ENCODE results near the gene PLIN3. TPM values are rescaled to one million over a fixed set of nuclear protein-coding genes. Genes with fewer than 3 reads are reported as not detected.

PLIN3 gene
- total and polyA plus RNA-seq, 9 of the 15 experiments (the other 6 are each of a cell fraction or from before 2014, with no cell fraction given) = 7.5 to 75.6 (median 43.1) TPM

DNA sequence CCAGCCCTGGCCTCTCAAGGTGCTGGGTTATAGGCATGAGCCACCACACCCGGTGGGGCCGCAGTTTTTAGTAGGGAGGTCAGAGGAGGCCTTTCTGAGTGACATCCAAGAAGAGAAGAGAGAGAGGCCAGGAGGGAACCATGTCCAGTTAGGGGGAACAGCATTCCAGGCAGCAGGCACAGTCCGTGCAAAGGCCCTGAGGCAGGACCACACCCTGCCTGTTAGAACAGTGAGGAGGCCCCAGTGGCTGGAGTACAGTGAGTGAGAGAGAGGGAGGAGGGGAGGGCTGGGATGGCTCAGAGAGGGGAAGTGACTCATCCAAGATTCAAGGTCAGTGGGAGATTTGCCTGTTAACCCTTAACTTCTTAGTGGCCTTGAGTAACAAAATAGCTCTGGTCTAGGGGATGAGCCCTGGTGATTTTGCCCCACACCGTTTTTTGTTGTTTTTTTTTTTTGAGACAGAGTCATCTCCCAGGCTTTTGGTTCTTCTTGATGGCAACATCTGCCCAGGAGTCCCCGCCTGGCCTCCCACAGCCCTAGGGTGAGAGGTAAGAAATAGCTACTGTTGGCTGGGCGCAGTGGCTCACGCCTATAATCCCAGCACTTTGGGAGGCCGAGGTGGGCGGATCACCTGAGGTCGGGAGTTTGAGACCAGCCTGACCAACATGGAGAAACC is 2.7 kb upstream of the PLIN3 start (continued):
- TF ChIP-seq ZBED1 (IDR thresholded peaks at IDR 0.05) (no peak), GATAD2A (IDR thresholded peaks at IDR 0.05) (peak; percentile 47; the same call in 1 of the 2 replicates), ESRRA (IDR thresholded peaks at IDR 0.05; ENCODE audit: borderline replicate concordance, low read depth) (peak; percentile 100), PML (IDR thresholded peaks at IDR 0.05; ENCODE audit: low read length) (no peak), TGIF2 (CRISPR knock-in tag; IDR thresholded peaks at IDR 0.05) (no peak), DMBX1 (CRISPR knock-in tag; IDR thresholded peaks at IDR 0.05; ENCODE audit: borderline replicate concordance) (peak; percentile 72), PHF20 (IDR thresholded peaks at IDR 0.05; ENCODE audit: partially characterized antibody) (peak; percentile 85), KLF16 (IDR thresholded peaks at IDR 0.05) (peak; percentile 5; the same call in 1 of the 2 replicates), SMARCC2 (IDR thresholded peaks at IDR 0.05; ENCODE audit: low read depth) (peak; percentile 87), ADNP (tag; IDR thresholded peaks at IDR 0.05) (peak; percentile 99), ZNF23 (CRISPR knock-in tag; IDR thresholded peaks at IDR 0.05) (no peak), CTBP1 (IDR thresholded peaks at IDR 0.05; ENCODE audit: borderline replicate concordance) (peak; percentile 85), ZNF696 (CRISPR knock-in tag; conservative IDR thresholded peaks at IDR 0.05) (no peak), DDX20 (tag; IDR thresholded peaks at IDR 0.05; ENCODE audit: low read depth) (no peak), ZNF146 (CRISPR knock-in tag; IDR thresholded peaks at IDR 0.05; ENCODE audit: unreplicated experiment) (no peak), ZNF175 (CRISPR knock-in tag; IDR thresholded peaks at IDR 0.05; ENCODE audit: low read depth) (peak; percentile 57; the same call in 1 of the 2 replicates), FOS (IDR thresholded peaks at IDR 0.05; ENCODE audit: extremely low read depth, insufficient read length) (peak; percentile 71), MCM2 (IDR thresholded peaks at IDR 0.05; ENCODE audit: low read depth) (no peak), ZNF316 (IDR thresholded peaks at IDR 0.05) (no peak), CBX3 (IDR thresholded peaks at IDR 0.05; ENCODE audit: borderline replicate concordance in 1 of 2, low read length in 2 of 2) (peak in 1 of 2 experiments; percentile 94; a peak in 2 of 3 replicates), ZFX (CRISPR knock-in tag; IDR thresholded peaks at IDR 0.05) (peak; percentile 71)
- TF ChIP-seq, protein P1, sequence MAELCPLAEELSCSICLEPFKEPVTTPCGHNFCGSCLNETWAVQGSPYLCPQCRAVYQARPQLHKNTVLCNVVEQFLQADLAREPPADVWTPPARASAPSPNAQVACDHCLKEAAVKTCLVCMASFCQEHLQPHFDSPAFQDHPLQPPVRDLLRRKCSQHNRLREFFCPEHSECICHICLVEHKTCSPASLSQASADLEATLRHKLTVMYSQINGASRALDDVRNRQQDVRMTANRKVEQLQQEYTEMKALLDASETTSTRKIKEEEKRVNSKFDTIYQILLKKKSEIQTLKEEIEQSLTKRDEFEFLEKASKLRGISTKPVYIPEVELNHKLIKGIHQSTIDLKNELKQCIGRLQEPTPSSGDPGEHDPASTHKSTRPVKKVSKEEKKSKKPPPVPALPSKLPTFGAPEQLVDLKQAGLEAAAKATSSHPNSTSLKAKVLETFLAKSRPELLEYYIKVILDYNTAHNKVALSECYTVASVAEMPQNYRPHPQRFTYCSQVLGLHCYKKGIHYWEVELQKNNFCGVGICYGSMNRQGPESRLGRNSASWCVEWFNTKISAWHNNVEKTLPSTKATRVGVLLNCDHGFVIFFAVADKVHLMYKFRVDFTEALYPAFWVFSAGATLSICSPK (IDR thresholded peaks at IDR 0.05; ENCODE audit: borderline replicate concordance) = no peak
- TF ChIP-seq, protein P2, sequence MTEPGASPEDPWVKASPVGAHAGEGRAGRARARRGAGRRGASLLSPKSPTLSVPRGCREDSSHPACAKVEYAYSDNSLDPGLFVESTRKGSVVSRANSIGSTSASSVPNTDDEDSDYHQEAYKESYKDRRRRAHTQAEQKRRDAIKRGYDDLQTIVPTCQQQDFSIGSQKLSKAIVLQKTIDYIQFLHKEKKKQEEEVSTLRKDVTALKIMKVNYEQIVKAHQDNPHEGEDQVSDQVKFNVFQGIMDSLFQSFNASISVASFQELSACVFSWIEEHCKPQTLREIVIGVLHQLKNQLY (CRISPR knock-in tag; conservative IDR thresholded peaks at IDR 0.05) = no peak
- TF ChIP-seq, protein P3, sequence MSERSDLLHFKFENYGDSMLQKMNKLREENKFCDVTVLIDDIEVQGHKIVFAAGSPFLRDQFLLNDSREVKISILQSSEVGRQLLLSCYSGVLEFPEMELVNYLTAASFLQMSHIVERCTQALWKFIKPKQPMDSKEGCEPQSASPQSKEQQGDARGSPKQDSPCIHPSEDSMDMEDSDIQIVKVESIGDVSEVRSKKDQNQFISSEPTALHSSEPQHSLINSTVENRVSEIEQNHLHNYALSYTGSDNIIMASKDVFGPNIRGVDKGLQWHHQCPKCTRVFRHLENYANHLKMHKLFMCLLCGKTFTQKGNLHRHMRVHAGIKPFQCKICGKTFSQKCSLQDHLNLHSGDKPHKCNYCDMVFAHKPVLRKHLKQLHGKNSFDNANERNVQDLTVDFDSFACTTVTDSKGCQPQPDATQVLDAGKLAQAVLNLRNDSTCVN (CRISPR knock-in tag; IDR thresholded peaks at IDR 0.05) = no peak
- TF ChIP-seq, protein P4, sequence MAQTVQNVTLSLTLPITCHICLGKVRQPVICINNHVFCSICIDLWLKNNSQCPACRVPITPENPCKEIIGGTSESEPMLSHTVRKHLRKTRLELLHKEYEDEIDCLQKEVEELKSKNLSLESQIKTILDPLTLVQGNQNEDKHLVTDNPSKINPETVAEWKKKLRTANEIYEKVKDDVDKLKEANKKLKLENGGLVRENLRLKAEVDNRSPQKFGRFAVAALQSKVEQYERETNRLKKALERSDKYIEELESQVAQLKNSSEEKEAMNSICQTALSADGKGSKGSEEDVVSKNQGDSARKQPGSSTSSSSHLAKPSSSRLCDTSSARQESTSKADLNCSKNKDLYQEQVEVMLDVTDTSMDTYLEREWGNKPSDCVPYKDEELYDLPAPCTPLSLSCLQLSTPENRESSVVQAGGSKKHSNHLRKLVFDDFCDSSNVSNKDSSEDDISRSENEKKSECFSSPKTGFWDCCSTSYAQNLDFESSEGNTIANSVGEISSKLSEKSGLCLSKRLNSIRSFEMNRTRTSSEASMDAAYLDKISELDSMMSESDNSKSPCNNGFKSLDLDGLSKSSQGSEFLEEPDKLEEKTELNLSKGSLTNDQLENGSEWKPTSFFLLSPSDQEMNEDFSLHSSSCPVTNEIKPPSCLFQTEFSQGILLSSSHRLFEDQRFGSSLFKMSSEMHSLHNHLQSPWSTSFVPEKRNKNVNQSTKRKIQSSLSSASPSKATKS (CRISPR knock-in tag; IDR thresholded peaks at IDR 0.05) = no peak

Data from K562 (cell line).